Measurements from ENCODE around the gene COPS4.

DNA sequence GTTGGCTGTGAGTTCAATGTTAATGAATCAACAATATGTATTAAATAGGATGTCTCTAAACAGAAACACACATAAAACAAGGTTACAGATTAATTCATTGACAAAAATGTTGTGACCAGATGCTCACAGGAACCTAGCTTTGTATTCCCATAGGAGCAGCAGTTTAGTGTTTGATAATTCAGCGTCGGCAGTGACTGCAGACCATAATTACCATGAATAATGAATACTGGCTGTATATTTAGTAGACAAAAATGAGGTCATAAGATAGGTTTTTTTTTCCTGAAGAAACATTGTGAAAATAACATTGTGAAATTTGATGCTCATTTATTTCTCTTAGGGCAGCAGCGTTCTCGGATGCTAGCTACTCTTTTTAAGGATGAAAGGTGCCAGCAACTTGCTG lies 27.8 kb downstream of the COPS4 start:
- TF ChIP-seq POLR2A (IDR thresholded peaks at IDR 0.05) = no peak
- TF ChIP-seq, protein P1, sequence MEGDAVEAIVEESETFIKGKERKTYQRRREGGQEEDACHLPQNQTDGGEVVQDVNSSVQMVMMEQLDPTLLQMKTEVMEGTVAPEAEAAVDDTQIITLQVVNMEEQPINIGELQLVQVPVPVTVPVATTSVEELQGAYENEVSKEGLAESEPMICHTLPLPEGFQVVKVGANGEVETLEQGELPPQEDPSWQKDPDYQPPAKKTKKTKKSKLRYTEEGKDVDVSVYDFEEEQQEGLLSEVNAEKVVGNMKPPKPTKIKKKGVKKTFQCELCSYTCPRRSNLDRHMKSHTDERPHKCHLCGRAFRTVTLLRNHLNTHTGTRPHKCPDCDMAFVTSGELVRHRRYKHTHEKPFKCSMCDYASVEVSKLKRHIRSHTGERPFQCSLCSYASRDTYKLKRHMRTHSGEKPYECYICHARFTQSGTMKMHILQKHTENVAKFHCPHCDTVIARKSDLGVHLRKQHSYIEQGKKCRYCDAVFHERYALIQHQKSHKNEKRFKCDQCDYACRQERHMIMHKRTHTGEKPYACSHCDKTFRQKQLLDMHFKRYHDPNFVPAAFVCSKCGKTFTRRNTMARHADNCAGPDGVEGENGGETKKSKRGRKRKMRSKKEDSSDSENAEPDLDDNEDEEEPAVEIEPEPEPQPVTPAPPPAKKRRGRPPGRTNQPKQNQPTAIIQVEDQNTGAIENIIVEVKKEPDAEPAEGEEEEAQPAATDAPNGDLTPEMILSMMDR (IDR thresholded peaks at IDR 0.05) = no peak

Data from body of pancreas (tissue), 4 donors.